NCI-H526 treated with DMSO at 0.1 percent for 48 hours (cell line): ENCODE results near the gene SLCO1B1.
"Not testable (repeated sequence)": the region's sequence is repeated elsewhere in the genome, so short reads cannot be mapped to it uniquely, and the experiment has no call there.

Experiments used
- DNase-seq: peaks from one replicate; lab custom pipeline; 2025; lab: John Stamatoyannopoulos, UW

The SLCO1B1 gene, protein sequence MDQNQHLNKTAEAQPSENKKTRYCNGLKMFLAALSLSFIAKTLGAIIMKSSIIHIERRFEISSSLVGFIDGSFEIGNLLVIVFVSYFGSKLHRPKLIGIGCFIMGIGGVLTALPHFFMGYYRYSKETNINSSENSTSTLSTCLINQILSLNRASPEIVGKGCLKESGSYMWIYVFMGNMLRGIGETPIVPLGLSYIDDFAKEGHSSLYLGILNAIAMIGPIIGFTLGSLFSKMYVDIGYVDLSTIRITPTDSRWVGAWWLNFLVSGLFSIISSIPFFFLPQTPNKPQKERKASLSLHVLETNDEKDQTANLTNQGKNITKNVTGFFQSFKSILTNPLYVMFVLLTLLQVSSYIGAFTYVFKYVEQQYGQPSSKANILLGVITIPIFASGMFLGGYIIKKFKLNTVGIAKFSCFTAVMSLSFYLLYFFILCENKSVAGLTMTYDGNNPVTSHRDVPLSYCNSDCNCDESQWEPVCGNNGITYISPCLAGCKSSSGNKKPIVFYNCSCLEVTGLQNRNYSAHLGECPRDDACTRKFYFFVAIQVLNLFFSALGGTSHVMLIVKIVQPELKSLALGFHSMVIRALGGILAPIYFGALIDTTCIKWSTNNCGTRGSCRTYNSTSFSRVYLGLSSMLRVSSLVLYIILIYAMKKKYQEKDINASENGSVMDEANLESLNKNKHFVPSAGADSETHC

GRCh38 chr12:21130998-21131397 lies at the start of gene SLCO1B1:
TSS of gene SLCO1B1 (plus strand) at chr12:21131194. CDS start at chr12:21141575, 10,381 bp downstream.
- no peak for DNase-seq

- not testable (repeated sequence) for DNase-seq
These were observed 46.2 kb upstream of the SLCO1B1 start for GRCh38 chr12:21084753-21085152.

DNA sequence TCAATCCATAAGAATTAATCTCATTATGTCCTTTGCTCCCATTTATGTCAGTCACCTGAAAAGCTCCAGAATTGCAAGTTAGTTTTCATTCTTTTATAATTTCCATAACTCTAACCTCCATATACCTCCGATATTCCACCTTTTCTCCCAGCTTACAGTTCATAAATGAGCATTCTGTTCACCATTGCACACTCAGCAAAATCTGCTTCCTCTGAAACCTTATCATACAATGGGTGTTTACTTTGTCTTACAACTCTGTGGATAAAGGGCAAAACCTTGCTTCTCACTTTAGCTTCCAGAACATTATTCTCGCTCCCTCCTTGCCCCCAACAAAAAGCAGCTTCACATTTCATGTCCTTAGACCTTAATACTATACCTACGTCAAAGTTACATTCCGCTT lies 19.3 kb upstream of the SLCO1B1 start:
- DNase-seq: no peak

GRCh38 chr12:21113266-21113665 lies 17.7 kb upstream of the SLCO1B1 start:
- no peak for DNase-seq

DNA sequence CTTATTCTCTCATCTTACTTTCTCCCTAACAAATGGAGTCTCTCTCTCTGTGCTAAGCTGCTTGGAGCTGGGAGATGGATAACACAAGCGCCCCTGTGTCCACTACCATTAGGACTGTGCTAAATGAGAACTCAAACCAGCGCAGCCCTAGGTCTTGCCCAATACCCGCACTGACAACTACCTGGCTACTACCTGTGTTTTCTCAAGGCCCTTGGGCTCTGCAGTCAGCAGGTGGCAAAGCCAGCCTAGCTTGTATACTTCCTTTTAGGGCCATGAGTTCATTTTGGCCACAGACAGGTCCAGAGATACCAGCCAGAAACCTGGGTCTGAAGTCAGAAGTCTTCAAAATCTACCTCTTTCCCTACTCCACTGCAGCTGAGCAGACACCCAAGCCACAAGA lies 13.0 kb upstream of the SLCO1B1 start:
- DNase-seq: no peak

DNA sequence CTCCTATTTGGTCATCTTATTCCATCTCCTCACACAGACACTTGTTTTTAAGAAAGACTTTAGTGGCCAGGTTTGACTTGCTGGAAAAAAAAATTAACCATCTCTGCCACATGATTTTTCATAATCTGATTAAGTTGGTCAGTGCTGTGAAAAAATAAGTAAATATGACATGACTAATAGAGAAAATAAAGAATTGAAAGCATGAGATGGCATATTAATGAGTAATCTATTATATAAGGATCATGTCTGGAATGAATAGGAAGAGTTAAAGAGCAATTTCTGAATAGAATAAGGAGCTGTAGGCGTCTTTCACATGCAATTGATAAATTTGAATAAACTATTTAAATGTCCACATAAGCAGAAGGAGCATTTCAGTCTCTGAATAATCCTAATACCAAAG lies 12.2 kb upstream of the SLCO1B1 start:
- no peak for DNase-seq

- no peak for DNase-seq
These were observed 1.6 kb upstream of the SLCO1B1 start for GRCh38 chr12:21129351-21129750.

GRCh38 chr12:21129906-21130305 lies 1.1 kb upstream of the SLCO1B1 start:
- no peak for DNase-seq

GRCh38 chr12:21137318-21137999 lies 6.5 kb downstream of the SLCO1B1 start:
- not testable (repeated sequence) for DNase-seq

- no peak for DNase-seq
These were observed 7.0 kb downstream of the SLCO1B1 start for GRCh38 chr12:21138016-21138415.

- no peak for DNase-seq
These were observed 13.3 kb downstream of the SLCO1B1 start for GRCh38 chr12:21144309-21144708.

DNA sequence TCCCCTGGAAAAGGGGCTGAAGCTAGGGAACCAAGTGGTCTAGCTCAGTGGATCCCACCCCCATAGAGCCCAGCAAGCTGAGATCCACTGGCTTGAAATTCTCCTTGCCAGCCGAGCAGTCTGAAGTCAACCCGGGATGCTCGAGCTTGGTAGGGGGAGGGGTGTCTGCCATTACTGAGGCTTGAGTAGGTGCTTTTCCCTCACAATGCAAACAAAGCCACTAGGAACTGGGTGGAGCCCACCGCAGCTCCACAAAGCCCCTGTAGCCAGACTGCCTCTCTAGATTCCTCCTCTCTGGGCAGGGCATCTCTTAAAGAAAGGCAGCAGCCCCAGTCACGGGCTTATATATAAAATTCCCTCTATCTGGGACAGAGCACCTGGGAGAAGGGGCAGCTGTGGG lies 18.9 kb downstream of the SLCO1B1 start:
- DNase-seq: not testable (repeated sequence)

DNA sequence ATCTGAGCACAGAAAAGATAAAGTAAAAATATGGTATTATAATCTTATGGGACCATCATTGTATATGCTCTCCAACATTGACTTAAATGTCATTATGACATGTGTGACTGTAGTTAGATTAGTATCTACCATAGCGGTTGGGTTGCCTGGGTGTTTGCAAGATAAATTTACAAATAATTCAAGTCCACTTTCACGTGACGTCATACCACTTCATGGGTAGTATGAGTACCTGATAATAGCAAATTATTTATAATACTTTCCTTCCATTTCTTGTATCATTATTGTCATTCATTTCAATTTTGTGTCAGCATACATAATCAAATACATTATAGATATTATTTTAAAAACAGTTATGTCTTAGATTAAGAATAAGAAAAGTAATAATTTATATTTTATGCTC lies 20.2 kb downstream of the SLCO1B1 start:
- DNase-seq: no peak

GRCh38 chr12:21155522-21156351 lies 24.7 kb downstream of the SLCO1B1 start:
- DNase-seq: no peak

DNA sequence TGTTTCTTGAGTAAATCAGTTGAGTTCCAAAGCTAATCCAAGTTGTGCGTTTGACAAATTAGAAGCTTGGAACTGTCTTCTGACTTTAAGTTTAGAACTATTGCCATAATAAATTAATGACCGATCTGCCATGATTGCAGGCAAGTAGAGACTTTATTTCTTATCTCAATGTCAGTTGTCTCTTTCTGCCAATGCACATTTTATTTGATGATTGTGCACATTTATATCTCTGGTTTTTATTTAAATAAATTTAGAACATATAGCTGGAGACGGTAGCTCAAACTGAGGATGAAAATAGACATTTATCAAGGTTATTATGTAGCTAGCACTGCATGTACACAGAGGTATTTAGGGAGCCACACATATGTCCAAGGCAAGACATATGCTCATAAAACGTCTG lies 34.1 kb downstream of the SLCO1B1 start:
- DNase-seq: no peak

DNA sequence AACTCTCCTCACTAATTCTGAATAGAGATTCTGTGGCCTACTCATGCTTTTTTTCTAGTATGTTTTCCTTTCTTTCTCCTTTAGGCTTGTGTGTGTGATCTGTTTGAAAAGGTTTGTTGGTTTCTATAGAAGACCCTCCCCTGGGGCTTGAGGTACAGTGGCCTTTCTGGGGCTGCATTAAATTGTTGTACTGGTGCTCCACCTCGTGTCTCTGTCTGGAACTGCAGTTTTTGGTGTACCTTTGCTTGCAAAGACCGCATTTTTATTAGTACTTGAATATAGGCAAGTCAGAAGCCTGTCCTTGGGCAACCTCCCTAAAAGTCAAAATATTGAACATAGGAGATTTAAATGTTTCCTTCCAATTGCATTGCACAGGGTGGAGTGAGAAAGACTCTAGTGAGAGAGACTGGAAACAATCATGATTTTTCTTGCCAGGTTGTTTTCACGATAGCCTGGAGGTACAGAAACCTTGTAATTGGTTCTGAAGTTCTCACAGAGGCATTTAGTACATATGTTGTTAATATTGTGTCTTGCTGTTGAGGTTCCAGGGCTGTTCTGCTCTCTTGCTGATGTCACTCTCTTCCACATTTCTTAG lies 39.0 kb downstream of the SLCO1B1 start:
- DNase-seq: peak; percentile 25

- DNase-seq: no peak
These were observed 41.1 kb downstream of the SLCO1B1 start for GRCh38 chr12:21172079-21172478.

DNA sequence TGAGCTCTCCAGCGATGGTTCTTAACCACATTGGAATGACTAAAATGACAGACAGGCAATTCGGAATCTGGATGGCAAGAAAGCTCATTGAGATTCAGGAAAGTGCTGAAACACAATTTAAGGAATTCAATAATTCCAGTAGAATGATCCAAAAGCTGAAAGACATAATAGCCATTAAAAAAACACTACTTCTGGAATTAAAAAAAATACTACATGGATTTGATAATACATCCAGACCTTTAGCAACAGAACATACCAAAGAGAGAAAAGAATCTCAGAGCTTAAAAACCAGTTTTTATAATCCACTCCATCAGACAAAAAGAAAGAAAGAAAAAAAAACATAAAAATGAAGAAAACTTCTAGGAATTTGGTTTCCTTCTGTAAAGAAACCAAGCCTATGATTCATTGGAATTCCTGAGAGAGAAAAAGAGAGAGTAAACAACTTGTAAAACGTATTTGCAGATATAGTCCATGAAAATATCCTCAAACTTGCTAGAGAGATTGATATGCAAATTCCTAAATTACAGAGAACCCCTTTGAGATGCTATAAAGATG lies 52.8 kb downstream of the SLCO1B1 start:
- DNase-seq: no peak

DNA sequence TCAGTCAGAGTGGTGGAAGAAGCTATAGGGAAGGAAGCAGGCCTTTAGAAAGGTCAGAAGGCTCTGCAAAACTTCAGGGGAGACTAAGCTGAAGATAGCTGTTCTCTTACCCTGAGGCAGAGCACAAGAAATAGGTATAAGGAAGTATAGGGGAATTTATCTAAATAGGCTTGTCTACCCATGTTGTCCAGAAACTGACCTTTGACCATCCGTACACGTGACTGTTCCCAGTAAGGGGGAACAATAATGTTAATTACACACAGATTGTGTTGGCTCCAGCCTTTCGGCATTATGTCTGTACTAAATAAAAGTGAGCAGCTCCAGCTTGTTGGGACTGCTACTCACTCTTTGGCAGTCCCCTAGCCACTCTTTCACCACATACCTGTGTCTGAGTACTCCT lies 59.0 kb downstream of the SLCO1B1 start:
- no peak for DNase-seq

DNA sequence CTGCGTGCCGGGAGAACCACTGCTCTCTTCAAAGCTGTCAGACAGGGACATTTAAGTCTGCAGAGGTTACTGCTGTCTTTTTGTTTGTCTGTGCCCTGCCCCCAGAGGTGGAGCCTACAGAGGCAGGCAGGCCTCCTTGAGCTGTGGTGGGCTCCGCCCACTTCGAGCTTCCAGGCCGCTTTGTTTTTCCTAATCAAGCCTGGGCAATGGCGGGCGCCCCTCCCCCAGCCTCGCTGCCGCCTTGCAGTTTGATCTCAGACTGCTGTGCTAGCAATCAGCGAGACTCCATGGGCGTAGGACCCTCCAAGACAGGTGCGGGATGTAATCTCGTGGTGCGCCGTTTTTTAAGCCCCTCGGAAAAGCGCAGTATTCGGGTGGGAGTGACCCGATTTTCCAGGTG lies 83.4 kb downstream of the SLCO1B1 start:
- not testable (repeated sequence) for DNase-seq

DNA sequence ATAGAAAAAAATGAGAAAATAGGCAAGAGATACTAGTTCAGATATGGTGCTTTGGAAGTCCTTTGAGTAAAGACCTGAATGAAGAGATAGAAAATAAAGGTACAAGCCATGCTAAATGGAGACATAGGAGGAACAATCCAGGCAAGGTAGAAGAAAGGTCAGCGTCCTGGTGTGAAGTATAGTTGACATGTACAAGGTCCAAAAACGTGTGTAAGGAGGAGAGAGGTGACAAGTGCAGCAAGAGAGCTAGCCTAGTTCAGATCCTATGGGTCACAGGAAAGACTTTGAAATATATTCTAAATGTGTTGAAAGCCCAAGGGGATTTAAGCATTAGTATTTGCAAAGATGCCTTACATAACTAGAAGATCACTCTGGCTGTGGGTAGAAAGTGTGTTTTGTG lies 88.2 kb downstream of the SLCO1B1 start:
- no peak for DNase-seq
